ENCODE measurements around the gene RSRC1.

GRCh38 chr3:158405507-158405906 is 295.6 kb downstream of the RSRC1 start:
- TF ChIP-seq CTCF (IDR thresholded peaks at IDR 0.05; ENCODE audit: low read depth, low read length), result no peak
- TF ChIP-seq EZH2phosphoT487 (IDR thresholded peaks at IDR 0.05; ENCODE audit: low read depth), result no peak
